Stomach (tissue), 9 donors: ENCODE data around the gene OPALIN. TPM values are rescaled to one million over a fixed set of nuclear protein-coding genes. Genes with fewer than 3 reads are reported as not detected.

Source experiments
- DNase-seq, 2 donors: peaks; one replicate each; pipeline versions ENCODE4 v3.0.0 to v3.0.0-alpha.2; 2013 to 2019
- H3K27ac ChIP-seq, 5 donors: fragments of 200-600 bp in 4 of 5; sonication (generic) in 4 of 5; one replicate each; pipeline ENCODE4 v1.5.1; 2013 to 2019; ENCODE audit warnings: mild to moderate bottlenecking in 1 of 5, moderate library complexity in 1 of 5
- H3K27me3 ChIP-seq, 3 donors: fragments of 200-600 bp; sonication (generic); one replicate each; pipeline ENCODE4 v1.5.1; 2017 to 2019; ENCODE audit warnings: mixed run types in 1 of 3
- H3K36me3 ChIP-seq, 4 donors: fragments of 200-600 bp; sonication (generic); 1 replicate in 3 of 4; 2 replicates in 1 of 4; pipeline ENCODE4 v1.5.1; 2016 to 2019
- H3K4me1 ChIP-seq, 4 donors: fragments of 200-600 bp; sonication (generic); one replicate each; pipeline ENCODE4 v1.5.1; 2016 to 2019
- H3K4me3 ChIP-seq, 4 donors: fragments of 200-600 bp; sonication (generic) in 3 of 4; one replicate each; pipeline ENCODE4 v1.5.1; 2016 to 2019; ENCODE audit warnings: mild to moderate bottlenecking in 1 of 4
- H3K9me3 ChIP-seq, 4 donors: fragments of 200-600 bp; sonication (generic); one replicate each; pipeline ENCODE4 v1.5.1; 2016 to 2019
- EP300 ChIP-seq: sonication (generic); formaldehyde crosslinking; IDR thresholded peaks from one replicate; pipeline ENCODE4 v1.6.1; 2017; ENCODE audit warnings: antibody characterized with exemption
- POLR2A ChIP-seq, 4 donors: fragments of 450-650 bp; IDR thresholded peaks; one replicate each; pipeline ENCODE4 v1.6.1; 2016; ENCODE audit warnings: antibody characterized with exemption in 4 of 4, control low read depth in 2 of 4, mild to moderate bottlenecking in 1 of 4, moderate library complexity in 1 of 4
- POLR2AphosphoS5 ChIP-seq, 3 donors: sonication (generic); formaldehyde crosslinking; IDR thresholded peaks; one replicate each; pipeline ENCODE4 v1.6.1; 2016; ENCODE audit warnings: antibody characterized with exemption in 3 of 3
- WGBS, 5 donors: extraction: QIAGEN DNeasy Blood & Tissue Kit in 3 of 5; methylation state at CpG; one replicate each; pipeline versions ENCODE4 v1.1.5 to v1.1.7; 2013 to 2018; 5-methylcytosine and 5-hydroxymethylcytosine counted together
- intact Hi-C: fragments of 100-400 bp; cut with DNase I; formaldehyde crosslinking; loops from one replicate; pipeline ENCODE4 v1.15.1; 2023; ENCODE audit warnings: low total_unique reads
- polyA plus RNA-seq, 3 donors: library from polyadenylated mRNA; stranded (reverse); fragments of 200-250 nt; gene quantifications; one replicate each; pipeline ENCODE4 v1.2.3, GENCODE V29; 2013
- total RNA-seq, 5 donors: library from RNA; depleted of rRNA; stranded (reverse); fragments of >200 nt; gene quantifications; one replicate each; pipeline versions ENCODE4 v1.1.0 to v1.2.3, GENCODE V29; 2014 to 2016
- TF ChIP-seq, protein P1 (sequence below), 7 experiments: fragments of 450-650 bp in 4 of 7; fragments of 200-600 bp in 3 of 7; sonication (generic) in 3 of 7; IDR thresholded peaks; one replicate each; pipeline ENCODE4 v1.5.1; 2016 to 2019; ENCODE audit warnings: antibody characterized with exemption in 7 of 7, control low read depth in 2 of 7, mild to moderate bottlenecking in 1 of 7
- donor health status: healthy with polysubstance abuse.
- donor health status: Bipolar disorder and iron deficiency.
- donor health status: healthy.

OPALIN gene
- total and polyA plus RNA-seq, 8 donors, result not detected

DNA sequence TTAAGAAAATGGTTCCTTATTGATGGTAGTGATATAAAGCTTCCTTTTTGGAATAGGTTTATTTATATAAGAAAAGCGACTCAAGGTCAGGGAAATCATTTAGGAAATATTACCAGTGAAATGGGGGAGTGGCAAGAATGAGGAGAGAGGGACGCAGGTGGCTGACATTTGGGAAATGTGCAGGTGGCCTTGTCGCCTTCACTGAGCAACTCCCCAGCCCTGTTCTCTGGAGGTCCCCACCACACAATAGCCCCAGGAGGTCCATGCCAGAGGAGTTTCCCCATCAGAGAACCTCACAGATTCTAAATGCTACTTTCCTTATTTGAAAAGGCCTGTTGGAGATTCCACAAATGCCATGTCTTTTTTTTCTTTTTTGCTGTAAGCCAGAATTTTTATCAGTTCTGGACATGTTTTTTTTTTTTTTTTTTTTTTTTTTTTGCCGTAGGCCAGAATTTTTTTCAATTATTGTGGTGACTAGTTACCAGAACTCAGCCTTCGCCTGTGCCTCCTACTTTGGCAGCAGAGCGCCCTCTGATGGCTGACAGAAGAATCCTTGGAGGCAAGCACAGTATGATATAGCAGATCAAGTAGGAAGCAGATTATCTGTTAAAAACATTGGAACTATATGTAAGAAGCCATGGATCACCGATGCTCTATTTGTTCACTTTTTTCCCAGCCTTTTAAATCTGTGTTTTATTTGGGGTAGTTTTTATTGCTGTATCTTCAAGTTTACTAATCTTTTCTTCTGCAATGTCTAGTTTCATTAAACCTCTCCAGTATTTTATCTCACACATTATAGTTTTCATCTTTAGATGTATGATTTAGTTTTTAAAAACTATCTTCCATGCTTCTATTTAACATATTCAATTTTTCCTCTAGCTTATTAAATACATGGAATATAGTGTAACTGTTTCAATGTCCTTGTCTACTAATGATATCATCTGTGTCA is 18.6 kb downstream of the OPALIN start:
- intact Hi-C loops, result no loop called here
- 31 to 36% (median 32%) methylated on average over 7 of the region's 7 CpGs for WGBS, 5 donors

DNA sequence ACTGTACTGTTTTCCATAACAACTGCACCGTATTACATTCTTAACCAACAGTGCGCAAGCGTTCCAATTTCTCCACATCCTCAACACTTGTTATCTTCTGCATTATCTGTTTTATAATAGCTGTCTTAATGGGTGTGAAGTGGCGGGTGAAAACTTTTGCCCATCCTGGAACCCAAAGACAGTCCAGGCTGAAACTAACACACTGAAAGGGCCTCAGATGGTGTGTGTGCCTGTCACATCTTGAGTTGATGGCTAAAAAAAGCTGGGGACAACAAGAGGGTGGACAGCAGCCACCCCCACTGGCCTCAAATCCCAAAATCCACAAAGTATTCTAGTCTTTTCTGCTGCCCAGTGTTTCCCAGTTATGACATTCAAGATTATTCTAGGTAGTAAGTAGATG is 19.4 kb downstream of the OPALIN start:
- no peak overlapping the region for H3K4me3 ChIP-seq
- no peaks in the 10 kb centered on the region for H3K27me3 ChIP-seq
- H3K36me3 ChIP-seq, result no peaks in the 10 kb centered on the region
- H3K9me3 ChIP-seq, result no peaks in the 10 kb centered on the region
- TF ChIP-seq POLR2A (IDR thresholded peaks at IDR 0.05) (no peak), POLR2AphosphoS5 (IDR thresholded peaks at IDR 0.05) (no peak), EP300 (no peak)
- TF ChIP-seq, protein P1, sequence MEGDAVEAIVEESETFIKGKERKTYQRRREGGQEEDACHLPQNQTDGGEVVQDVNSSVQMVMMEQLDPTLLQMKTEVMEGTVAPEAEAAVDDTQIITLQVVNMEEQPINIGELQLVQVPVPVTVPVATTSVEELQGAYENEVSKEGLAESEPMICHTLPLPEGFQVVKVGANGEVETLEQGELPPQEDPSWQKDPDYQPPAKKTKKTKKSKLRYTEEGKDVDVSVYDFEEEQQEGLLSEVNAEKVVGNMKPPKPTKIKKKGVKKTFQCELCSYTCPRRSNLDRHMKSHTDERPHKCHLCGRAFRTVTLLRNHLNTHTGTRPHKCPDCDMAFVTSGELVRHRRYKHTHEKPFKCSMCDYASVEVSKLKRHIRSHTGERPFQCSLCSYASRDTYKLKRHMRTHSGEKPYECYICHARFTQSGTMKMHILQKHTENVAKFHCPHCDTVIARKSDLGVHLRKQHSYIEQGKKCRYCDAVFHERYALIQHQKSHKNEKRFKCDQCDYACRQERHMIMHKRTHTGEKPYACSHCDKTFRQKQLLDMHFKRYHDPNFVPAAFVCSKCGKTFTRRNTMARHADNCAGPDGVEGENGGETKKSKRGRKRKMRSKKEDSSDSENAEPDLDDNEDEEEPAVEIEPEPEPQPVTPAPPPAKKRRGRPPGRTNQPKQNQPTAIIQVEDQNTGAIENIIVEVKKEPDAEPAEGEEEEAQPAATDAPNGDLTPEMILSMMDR (IDR thresholded peaks at IDR 0.05), result no peak
- no peak overlapping the region for H3K27ac ChIP-seq
- intact Hi-C loops, result no loop called here
- no peaks in the 10 kb centered on the region for H3K4me1 ChIP-seq
- DNase-seq, result no peak
- 93 to 97% (median 97%) methylated on average over 4 of the region's 4 CpGs for WGBS, 5 donors

More for the DNA sequence above, 18.6 kb downstream of the OPALIN start:
- H3K36me3 ChIP-seq, result no peaks in the 10 kb centered on the region
- H3K27ac ChIP-seq, result no peak overlapping the region
- H3K27me3 ChIP-seq, result no peaks in the 10 kb centered on the region
- H3K4me3 ChIP-seq, result no peak overlapping the region
- peak; percentile 63 to 86 for DNase-seq
- H3K4me1 ChIP-seq, result no peaks in the 10 kb centered on the region
- TF ChIP-seq POLR2AphosphoS5 (IDR thresholded peaks at IDR 0.05), result no peak
- no peak for TF ChIP-seq EP300
- TF ChIP-seq POLR2A (IDR thresholded peaks at IDR 0.05), result no peak
- TF ChIP-seq, protein P1 (IDR thresholded peaks at IDR 0.05), result peak in 4 of 7 experiments; percentile 21 to 43 (median 34)
- no peaks in the 10 kb centered on the region for H3K9me3 ChIP-seq

DNA sequence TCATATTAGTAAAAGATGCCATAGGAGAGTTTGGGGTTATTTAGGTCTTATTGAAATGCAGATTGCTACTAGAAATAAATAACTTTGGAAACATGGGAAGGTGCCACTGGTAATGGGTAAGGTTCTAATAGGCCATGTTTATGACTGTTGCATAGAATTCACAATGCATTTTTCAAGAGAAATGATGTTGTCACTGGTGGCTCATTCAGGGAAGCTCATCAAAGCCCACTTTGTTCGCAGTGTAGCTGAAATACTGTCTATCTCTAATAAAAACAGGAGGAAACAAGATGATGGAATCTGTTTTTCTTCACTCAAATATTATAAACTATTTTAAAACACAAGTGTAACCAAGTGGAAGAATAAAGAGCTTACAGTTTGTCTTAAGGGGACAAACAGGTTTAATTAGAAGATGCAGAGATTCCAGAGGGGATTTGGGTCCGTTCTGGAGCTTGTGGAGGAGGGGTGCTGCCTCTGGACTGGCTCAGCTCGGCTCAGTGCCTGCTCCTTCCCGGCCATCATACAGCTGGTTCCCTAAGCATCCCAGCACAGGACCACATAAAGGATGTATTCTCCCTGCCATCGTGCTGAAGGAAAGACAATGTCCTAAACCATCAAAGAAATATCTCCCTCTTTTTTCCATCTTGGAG is 20.4 kb downstream of the OPALIN start:
- H3K4me1 ChIP-seq, result no peaks in the 10 kb centered on the region
- intact Hi-C loops, result no loop called here
- no peak overlapping the region for H3K4me3 ChIP-seq
- no peak for TF ChIP-seq POLR2A (IDR thresholded peaks at IDR 0.05)
- no peak for TF ChIP-seq POLR2AphosphoS5 (IDR thresholded peaks at IDR 0.05)
- no peak for TF ChIP-seq EP300
- H3K27me3 ChIP-seq, result no peaks in the 10 kb centered on the region
- no peaks in the 10 kb centered on the region for H3K36me3 ChIP-seq
- WGBS, 5 donors, result 38 to 49% (median 47%) methylated on average over 5 of the region's 5 CpGs
- H3K9me3 ChIP-seq, result no peaks in the 10 kb centered on the region
- H3K27ac ChIP-seq, result no peak overlapping the region
- DNase-seq, result no peak

DNA sequence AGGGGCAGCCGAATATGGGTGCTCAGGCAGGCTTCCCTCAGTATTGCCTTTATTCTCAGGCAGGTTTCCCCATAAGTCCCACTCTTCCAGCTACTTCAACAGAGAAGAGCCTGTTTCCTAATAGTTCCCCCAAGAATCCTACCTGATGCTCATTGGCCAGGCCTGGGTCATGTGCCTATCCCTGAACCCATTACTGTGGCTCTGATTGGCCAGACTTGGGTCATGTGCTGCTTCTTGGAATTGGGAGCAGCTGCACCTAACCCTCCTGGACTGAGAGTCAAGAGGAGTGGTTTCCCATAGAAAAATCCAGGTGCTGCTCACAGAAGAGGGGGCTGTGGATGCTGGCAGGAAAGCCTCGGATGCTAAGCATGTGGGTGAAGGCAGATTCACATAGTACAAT is 21.7 kb downstream of the OPALIN start:
- H3K9me3 ChIP-seq, result no peaks in the 10 kb centered on the region
- TF ChIP-seq, protein P1 (IDR thresholded peaks at IDR 0.05), result no peak
- no peak for TF ChIP-seq POLR2A (IDR thresholded peaks at IDR 0.05)
- no peak for TF ChIP-seq POLR2AphosphoS5 (IDR thresholded peaks at IDR 0.05)
- TF ChIP-seq EP300, result no peak
- H3K4me1 ChIP-seq, result no peaks in the 10 kb centered on the region
- WGBS, 5 donors, result 84 to 94% (median 90%) methylated on average over 2 of the region's 2 CpGs
- H3K36me3 ChIP-seq, result no peaks in the 10 kb centered on the region
- H3K4me3 ChIP-seq, result no peak overlapping the region
- intact Hi-C loops, result no loop called here
- no peak for DNase-seq
- peaks cover 0 to 5% (median 0%) of the 10 kb centered on the region in 3 donors for H3K27me3 ChIP-seq
- H3K27ac ChIP-seq, result no peak overlapping the region
